Measurements from ENCODE around the gene NPHP3. TPM values are rescaled to one million over a fixed set of nuclear protein-coding genes. Genes with fewer than 3 reads are reported as not detected.

Gene NPHP3, protein sequence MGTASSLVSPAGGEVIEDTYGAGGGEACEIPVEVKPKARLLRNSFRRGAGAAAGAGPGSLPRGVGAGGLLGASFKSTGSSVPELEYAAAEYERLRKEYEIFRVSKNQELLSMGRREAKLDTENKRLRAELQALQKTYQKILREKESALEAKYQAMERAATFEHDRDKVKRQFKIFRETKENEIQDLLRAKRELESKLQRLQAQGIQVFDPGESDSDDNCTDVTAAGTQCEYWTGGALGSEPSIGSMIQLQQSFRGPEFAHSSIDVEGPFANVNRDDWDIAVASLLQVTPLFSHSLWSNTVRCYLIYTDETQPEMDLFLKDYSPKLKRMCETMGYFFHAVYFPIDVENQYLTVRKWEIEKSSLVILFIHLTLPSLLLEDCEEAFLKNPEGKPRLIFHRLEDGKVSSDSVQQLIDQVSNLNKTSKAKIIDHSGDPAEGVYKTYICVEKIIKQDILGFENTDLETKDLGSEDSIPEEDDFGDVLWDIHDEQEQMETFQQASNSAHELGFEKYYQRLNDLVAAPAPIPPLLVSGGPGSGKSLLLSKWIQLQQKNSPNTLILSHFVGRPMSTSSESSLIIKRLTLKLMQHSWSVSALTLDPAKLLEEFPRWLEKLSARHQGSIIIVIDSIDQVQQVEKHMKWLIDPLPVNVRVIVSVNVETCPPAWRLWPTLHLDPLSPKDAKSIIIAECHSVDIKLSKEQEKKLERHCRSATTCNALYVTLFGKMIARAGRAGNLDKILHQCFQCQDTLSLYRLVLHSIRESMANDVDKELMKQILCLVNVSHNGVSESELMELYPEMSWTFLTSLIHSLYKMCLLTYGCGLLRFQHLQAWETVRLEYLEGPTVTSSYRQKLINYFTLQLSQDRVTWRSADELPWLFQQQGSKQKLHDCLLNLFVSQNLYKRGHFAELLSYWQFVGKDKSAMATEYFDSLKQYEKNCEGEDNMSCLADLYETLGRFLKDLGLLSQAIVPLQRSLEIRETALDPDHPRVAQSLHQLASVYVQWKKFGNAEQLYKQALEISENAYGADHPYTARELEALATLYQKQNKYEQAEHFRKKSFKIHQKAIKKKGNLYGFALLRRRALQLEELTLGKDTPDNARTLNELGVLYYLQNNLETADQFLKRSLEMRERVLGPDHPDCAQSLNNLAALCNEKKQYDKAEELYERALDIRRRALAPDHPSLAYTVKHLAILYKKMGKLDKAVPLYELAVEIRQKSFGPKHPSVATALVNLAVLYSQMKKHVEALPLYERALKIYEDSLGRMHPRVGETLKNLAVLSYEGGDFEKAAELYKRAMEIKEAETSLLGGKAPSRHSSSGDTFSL (N-terminal part only)
- 10 to 100 TPM in 1 of 2 donors, 1 to 10 TPM in 1; 8.9 to 19.7 TPM for total RNA-seq
- polyA plus RNA-seq = 1 to 10 TPM; 3.0 to 3.8 TPM

DNA sequence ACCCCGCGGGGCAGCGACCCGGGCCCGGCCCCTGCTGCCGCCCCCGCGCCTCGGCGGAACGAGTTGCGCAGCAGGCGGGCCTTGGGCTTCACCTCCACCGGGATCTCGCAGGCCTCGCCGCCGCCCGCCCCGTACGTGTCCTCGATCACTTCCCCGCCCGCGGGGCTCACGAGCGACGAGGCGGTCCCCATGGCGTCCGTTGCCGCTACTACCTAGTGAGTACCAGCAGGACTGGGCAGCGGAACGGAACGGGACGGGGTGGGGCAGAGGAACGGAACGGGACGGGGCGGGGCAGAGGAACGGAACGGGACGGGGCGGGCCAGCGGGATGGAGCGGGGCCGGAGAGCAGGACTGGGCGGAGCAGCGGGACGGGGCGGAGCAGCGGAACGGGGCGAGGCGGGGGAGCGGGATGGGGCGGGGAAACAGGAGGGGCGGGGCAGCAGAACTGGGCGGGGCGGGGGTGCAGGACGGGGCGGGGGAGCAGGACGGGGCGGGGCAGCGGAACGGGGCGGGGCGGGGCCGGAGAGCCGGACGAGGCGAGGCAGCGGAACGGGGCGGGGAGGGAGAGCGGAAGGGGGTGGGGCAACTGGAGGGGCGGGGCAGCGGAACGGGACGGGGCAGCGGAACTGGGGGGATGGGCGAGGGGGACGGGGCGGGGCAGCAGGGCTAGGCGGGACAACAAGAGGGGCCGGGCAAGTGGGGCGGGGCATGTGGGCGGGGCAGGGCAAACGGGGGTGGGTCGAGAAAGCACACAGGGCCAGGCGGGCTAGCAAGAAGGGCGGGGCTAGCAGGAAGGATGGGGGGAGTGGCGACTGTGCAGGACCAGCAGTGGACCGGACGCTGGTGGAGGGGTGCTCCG, at the start of gene NPHP3:
Gene NPHP3 (minus strand): TSS at position 245 of the 859 bp plus-strand sequence. CDS start 54 bp downstream, at position 191.
- no peaks in the 10 kb centered on the region for H3K9me3 ChIP-seq (ENCODE audit: control insufficient read depth in 4 of 4, low read length in 3 of 4)
- peak within 1 kb of the TSS; percentile 81 to 94 (median 82) for H3K4me3 ChIP-seq (ENCODE audit: low read depth in 1 of 3, low read length in 3 of 3)
- no peak for TF ChIP-seq RAD21 (IDR thresholded peaks at IDR 0.05)
- TF ChIP-seq GABPA (IDR thresholded peaks at IDR 0.05 in 1 of 2, conservative IDR thresholded peaks at IDR 0.05 in 1 of 2) = peak in 1 of 2 donors; percentile 71
- TF ChIP-seq YY1 (IDR thresholded peaks at IDR 0.05) = peak; percentile 73
- no peak for TF ChIP-seq FOXA2 (IDR thresholded peaks at IDR 0.05)
- peak; percentile 65 for TF ChIP-seq SP1 (IDR thresholded peaks at IDR 0.05)
- no peak for TF ChIP-seq EGR1 (IDR thresholded peaks at IDR 0.05; ENCODE audit: low read depth in 2 of 2)
- TF ChIP-seq, protein P1, sequence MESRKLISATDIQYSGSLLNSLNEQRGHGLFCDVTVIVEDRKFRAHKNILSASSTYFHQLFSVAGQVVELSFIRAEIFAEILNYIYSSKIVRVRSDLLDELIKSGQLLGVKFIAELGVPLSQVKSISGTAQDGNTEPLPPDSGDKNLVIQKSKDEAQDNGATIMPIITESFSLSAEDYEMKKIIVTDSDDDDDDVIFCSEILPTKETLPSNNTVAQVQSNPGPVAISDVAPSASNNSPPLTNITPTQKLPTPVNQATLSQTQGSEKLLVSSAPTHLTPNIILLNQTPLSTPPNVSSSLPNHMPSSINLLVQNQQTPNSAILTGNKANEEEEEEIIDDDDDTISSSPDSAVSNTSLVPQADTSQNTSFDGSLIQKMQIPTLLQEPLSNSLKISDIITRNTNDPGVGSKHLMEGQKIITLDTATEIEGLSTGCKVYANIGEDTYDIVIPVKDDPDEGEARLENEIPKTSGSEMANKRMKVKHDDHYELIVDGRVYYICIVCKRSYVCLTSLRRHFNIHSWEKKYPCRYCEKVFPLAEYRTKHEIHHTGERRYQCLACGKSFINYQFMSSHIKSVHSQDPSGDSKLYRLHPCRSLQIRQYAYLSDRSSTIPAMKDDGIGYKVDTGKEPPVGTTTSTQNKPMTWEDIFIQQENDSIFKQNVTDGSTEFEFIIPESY (IDR thresholded peaks at IDR 0.05) = no peak
- TF ChIP-seq, protein P2, sequence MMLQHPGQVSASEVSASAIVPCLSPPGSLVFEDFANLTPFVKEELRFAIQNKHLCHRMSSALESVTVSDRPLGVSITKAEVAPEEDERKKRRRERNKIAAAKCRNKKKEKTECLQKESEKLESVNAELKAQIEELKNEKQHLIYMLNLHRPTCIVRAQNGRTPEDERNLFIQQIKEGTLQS (IDR thresholded peaks at IDR 0.05) = no peak
- TF ChIP-seq, protein P3, sequence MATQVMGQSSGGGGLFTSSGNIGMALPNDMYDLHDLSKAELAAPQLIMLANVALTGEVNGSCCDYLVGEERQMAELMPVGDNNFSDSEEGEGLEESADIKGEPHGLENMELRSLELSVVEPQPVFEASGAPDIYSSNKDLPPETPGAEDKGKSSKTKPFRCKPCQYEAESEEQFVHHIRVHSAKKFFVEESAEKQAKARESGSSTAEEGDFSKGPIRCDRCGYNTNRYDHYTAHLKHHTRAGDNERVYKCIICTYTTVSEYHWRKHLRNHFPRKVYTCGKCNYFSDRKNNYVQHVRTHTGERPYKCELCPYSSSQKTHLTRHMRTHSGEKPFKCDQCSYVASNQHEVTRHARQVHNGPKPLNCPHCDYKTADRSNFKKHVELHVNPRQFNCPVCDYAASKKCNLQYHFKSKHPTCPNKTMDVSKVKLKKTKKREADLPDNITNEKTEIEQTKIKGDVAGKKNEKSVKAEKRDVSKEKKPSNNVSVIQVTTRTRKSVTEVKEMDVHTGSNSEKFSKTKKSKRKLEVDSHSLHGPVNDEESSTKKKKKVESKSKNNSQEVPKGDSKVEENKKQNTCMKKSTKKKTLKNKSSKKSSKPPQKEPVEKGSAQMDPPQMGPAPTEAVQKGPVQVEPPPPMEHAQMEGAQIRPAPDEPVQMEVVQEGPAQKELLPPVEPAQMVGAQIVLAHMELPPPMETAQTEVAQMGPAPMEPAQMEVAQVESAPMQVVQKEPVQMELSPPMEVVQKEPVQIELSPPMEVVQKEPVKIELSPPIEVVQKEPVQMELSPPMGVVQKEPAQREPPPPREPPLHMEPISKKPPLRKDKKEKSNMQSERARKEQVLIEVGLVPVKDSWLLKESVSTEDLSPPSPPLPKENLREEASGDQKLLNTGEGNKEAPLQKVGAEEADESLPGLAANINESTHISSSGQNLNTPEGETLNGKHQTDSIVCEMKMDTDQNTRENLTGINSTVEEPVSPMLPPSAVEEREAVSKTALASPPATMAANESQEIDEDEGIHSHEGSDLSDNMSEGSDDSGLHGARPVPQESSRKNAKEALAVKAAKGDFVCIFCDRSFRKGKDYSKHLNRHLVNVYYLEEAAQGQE (IDR thresholded peaks at IDR 0.05) = peak; percentile 26
- TF ChIP-seq HNF4A (conservative IDR thresholded peaks at IDR 0.05) = peak in 1 of 2 donors; percentile 14
- H3K27ac ChIP-seq (ENCODE audit: low read depth in 1 of 2, low read length in 2 of 2) = peak within 1 kb of the TSS; percentile 73 to 93
- no peaks in the 10 kb centered on the region for H3K27me3 ChIP-seq (ENCODE audit: control insufficient read depth in 4 of 4, insufficient read depth in 4 of 4, low read length in 3 of 4)
- 2% methylated on average over 96 of the region's 96 CpGs for whole genome bisulfite sequencing
- peak; percentile 100 for DNase-seq (ENCODE audit: low spot score)
- H3K4me1 ChIP-seq (ENCODE audit: control insufficient read depth in 4 of 4, insufficient read depth in 4 of 4, low read length in 3 of 4) = peaks cover 7 to 24% (median 11%) of the 10 kb centered on the region in 4 donors
- peaks cover 0 to 4% (median 0%) of the 10 kb centered on the region in 4 donors for H3K36me3 ChIP-seq (ENCODE audit: control insufficient read depth in 4 of 4, insufficient read depth in 3 of 4, low read depth in 1 of 4, low read length in 3 of 4)
- H3K9ac ChIP-seq (ENCODE audit: low read depth in 1 of 2, low read length in 2 of 2) = peak within 1 kb of the TSS; percentile 74 to 76

Measured in liver (tissue), 9 donors.